ENCODE measurements around the gene GMIP.

DNA sequence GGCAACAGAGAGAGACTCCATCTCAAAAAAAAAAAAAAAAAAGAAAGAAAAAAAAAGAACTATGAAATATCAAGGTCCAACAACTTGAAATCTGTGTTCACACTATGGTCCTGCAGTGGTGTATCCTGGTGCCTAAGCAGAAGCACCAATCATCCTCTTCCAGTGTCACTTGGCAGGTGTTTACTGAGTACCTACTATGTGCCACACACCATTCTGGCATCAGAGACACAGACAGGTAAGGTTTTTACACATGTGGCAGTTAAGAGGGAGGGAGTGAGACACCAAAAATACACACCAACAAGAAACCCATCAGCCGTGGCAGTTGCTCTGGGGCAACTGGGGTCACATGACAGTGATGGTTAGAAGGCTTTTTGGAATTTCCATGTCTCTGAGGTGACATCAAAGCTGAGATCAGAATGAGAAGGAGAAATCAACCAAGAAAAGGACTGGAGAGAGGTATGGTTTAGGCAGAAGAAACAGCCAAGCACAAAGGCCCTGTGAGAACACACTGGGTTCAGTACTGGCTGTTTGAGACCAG is 42.6 kb downstream of the GMIP start:
- TF ChIP-seq CTCF (conservative IDR thresholded peaks at IDR 0.05 in 1 of 2, IDR thresholded peaks at IDR 0.05 in 1 of 2; ENCODE audit: extremely low read depth in 1 of 2, insufficient read depth in 1 of 2, low read depth in 1 of 2, low read length in 2 of 2): no peak
- no peak for TF ChIP-seq EZH2 (IDR thresholded peaks at IDR 0.05; ENCODE audit: borderline replicate concordance, low read length)

Measured in mammary epithelial cell (primary cell).